Measurements from ENCODE around the gene FAM228A. TPM values are rescaled to one million over a fixed set of nuclear protein-coding genes. Genes with fewer than 3 reads are reported as not detected.

The FAM228A gene
- total RNA-seq, 2 experiments from 2014 or later: not detected

GRCh38 chr2:24220554-24221291, 45.9 kb downstream of the FAM228A start:
- Mint-ChIP-seq H3K27ac (no peak overlapping the region), H3K27me3 (no peaks in the 10 kb centered on the region), H3K4me1 (ENCODE audit: low read depth) (no peaks in the 10 kb centered on the region), H3K36me3 (ENCODE audit: low read depth) (peaks cover 13% of the 10 kb centered on the region), H3K4me3 (no peak overlapping the region), H3K9me3 (no peaks in the 10 kb centered on the region)
- no peak for TF ChIP-seq CTCF (IDR thresholded peaks at IDR 0.05)
- ATAC-seq: no peak
- intact Hi-C loops (cut with micrococcal nuclease): no loop called here
- ChIA-PET POLR2A (no interaction called here), CTCF (no interaction called here)
- DNase-seq: no peak

- TF ChIP-seq CTCF (IDR thresholded peaks at IDR 0.05): no peak
- ChIA-PET POLR2A (interaction anchor here (0.6 kb wide), 1 partner anchor 34 kb away, joined by 3 read pairs; no protein-coding TSS in a partner anchor), CTCF (no interaction called here)
- Mint-ChIP-seq H3K4me1 (ENCODE audit: low read depth) (no peaks in the 10 kb centered on the region), H3K36me3 (ENCODE audit: low read depth) (peaks cover 8% of the 10 kb centered on the region), H3K27ac (no peak overlapping the region), H3K9me3 (no peaks in the 10 kb centered on the region), H3K27me3 (no peaks in the 10 kb centered on the region), H3K4me3 (no peak overlapping the region)
- DNase-seq (no peak), ATAC-seq (no peak)
- intact Hi-C loops (cut with micrococcal nuclease): no loop called here
Observed at GRCh38 chr2:24221343-24222050, 46.6 kb downstream of the FAM228A start.

GRCh38 chr2:24222946-24223345, 48.1 kb downstream of the FAM228A start:
- ATAC-seq (no peak), DNase-seq (no peak)
- ChIA-PET CTCF (no interaction called here), POLR2A (no interaction called here)
- no peak for TF ChIP-seq CTCF (IDR thresholded peaks at IDR 0.05)
- Mint-ChIP-seq H3K4me3 (no peak overlapping the region), H3K27me3 (no peaks in the 10 kb centered on the region), H3K36me3 (ENCODE audit: low read depth) (peaks cover 6% of the 10 kb centered on the region), H3K9me3 (no peaks in the 10 kb centered on the region), H3K4me1 (ENCODE audit: low read depth) (no peaks in the 10 kb centered on the region), H3K27ac (no peak overlapping the region)
- intact Hi-C loops (cut with micrococcal nuclease): no loop called here

GRCh38 chr2:24225499-24226242, 50.8 kb downstream of the FAM228A start:
- ATAC-seq (no peak), DNase-seq (no peak)
- H3K4me3 Mint-ChIP-seq: no peak overlapping the region
- TF ChIP-seq CTCF (IDR thresholded peaks at IDR 0.05): no peak
- no peak overlapping the region for H3K27ac Mint-ChIP-seq
- H3K4me1 Mint-ChIP-seq (ENCODE audit: low read depth): no peaks in the 10 kb centered on the region
- no peaks in the 10 kb centered on the region for H3K27me3 Mint-ChIP-seq
- ChIA-PET CTCF (no interaction called here), POLR2A (no interaction called here)
- H3K9me3 Mint-ChIP-seq: no peaks in the 10 kb centered on the region
- H3K36me3 Mint-ChIP-seq (ENCODE audit: low read depth): peaks cover under 1% of the 10 kb centered on the region
- intact Hi-C loops (cut with micrococcal nuclease): no loop called here

GRCh38 chr2:24228470-24228869, 53.6 kb downstream of the FAM228A start:
- H3K27me3 Mint-ChIP-seq: no peaks in the 10 kb centered on the region
- no peak for DNase-seq
- no peaks in the 10 kb centered on the region for H3K4me1 Mint-ChIP-seq (ENCODE audit: low read depth)
- H3K9me3 Mint-ChIP-seq: no peaks in the 10 kb centered on the region
- no peak overlapping the region for H3K4me3 Mint-ChIP-seq
- TF ChIP-seq CTCF (IDR thresholded peaks at IDR 0.05): peak; percentile 30
- H3K27ac Mint-ChIP-seq: no peak overlapping the region
- ATAC-seq: no peak
- ChIA-PET POLR2A (no interaction called here), CTCF (interaction anchor here (1.1 kb wide), 1 partner anchor 10 kb away, joined by 3 read pairs; no protein-coding TSS in a partner anchor)
- H3K36me3 Mint-ChIP-seq (ENCODE audit: low read depth): no peaks in the 10 kb centered on the region
- intact Hi-C loops (cut with micrococcal nuclease): no loop called here
